GM18505 (cell line): ENCODE data around the gene CCT4.
A peak's percentile ranks its signal among the peaks of the same experiment; 100 is the strongest.
"Not testable (repeated sequence)": the region's sequence is repeated elsewhere in the genome, so short reads cannot be mapped to it uniquely, and the experiment has no call there.

Source experiments
- ATAC-seq: cut with Tn5 transposase; IDR thresholded peaks from one replicate; pipeline ENCODE4 v1.9.1; 2021; ENCODE audit not compliant: unreplicated experiment
- POLR2A ChIP-seq: IDR thresholded peaks from 4 replicates; pipeline ENCODE4 v1.6.1; 2011; ENCODE audit warnings: borderline replicate concordance; ENCODE audit not compliant: insufficient read depth, insufficient read length; ENCODE audit errors: extremely low read depth

The CCT4 gene

GRCh38 chr2:61888267-61889055 lies at the start of gene CCT4:
CCT4 (minus strand) TSS chr2:61888656; CDS start chr2:61888507, 149 bp downstream.
- peak; percentile 95 for TF ChIP-seq POLR2A
- ATAC-seq, result peak; percentile 82

DNA sequence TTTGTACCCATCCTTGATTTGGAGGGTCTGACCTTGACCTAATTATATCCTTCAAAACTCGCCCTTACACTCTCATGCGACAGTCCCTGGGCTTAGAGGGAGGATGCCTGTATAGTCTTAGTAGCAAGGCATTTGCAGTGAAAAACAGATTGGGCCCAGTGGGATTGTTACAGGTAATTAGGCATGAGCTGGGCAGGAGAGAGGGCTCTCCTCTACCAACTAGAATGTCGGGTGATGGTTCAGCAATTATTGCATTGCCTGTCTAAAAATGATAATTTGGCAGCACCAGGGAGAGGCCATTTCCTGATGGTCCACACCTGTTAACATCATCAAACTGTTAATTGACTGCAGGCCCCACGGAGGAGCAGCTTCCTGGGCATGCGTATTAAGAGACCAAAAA lies 49.4 kb upstream of the CCT4 start:
- no peak for ATAC-seq
- no peak for TF ChIP-seq POLR2A

DNA sequence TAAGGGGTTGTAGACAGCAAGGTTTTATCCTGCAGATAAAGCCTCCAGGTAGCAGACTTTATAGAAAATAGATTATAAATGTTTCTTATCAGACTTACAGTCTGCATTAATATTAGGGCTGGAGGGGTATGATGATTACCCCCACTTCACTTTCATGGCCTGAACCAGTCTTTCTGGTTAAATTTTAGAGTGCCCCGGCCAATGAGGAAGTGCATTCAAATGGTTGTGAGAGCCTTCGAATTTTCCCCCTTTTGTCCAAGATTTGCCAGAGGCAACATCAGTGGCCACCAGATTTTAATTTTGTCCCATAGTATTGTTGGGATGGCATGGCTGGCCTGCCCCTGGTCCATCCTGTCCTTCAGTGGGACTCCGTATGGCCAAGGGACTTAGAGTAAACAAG lies 48.6 kb upstream of the CCT4 start:
- TF ChIP-seq POLR2A, result no peak
- no peak for ATAC-seq

- no peak for ATAC-seq
- TF ChIP-seq POLR2A, result no peak
These were observed 40.5 kb upstream of the CCT4 start for GRCh38 chr2:61928826-61929461.

GRCh38 chr2:61926531-61927477 lies 38.3 kb upstream of the CCT4 start:
- TF ChIP-seq POLR2A, result no peak
- no peak for ATAC-seq

DNA sequence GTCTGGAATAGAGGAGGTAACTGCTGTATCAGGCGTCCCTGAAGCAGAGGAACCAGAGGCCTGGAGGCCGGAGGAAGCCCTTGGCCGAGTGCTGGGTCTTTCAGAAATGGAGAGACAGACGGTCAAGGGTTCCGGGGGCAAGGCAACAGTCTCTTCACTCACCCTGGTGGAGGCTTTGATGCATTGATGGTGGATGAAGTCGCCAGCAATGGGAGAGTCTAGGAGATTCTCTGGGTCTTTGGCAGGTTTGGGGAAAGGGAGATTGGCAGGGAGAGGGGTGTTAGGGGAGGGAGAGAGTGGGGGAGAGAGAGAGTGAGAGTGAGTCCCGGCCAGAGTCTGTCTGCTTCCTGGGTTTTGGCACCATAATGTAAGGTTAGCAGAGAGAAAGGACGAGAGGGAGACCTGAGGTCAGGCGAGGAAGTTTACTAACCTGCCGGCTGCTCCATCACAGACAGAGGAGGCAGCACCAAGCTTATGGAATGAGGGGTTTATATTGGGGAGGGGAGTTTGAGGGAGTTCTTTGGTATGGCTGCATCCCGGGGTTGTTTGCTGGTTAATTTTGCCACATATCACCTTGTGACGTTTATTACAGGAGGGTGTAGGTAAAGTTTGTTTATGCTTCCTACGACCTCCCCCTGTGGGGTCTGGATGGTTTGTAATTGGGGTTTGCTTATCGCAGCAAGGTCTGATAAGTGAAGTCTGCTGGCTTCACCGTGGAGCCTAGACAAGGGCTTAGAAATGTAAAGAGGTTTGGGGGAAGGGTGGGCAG lies 36.6 kb upstream of the CCT4 start:
- no peak for TF ChIP-seq POLR2A
- ATAC-seq, result no peak

GRCh38 chr2:61922714-61923113 lies 34.3 kb upstream of the CCT4 start:
- ATAC-seq, result no peak

DNA sequence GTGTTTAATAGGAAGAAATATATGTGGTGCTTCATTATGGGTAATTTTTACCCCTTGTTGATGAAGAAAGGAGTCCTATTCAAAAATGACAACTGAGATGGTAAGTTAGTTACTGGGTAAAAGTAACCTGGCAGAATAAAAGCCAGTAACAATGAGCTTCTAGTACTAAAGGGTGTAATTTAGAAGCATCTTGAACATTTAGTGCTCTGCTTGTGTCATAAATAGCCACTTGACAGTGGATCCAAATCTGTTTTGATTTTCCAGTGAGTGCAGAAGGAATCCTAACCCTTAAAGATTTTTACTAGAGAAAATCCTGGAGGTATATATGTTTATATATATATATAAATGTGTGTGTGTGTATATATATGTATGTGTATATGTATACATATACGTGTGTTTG lies 32.1 kb upstream of the CCT4 start:
- ATAC-seq, result no peak
- TF ChIP-seq POLR2A, result no peak

More at GRCh38 chr2:61922714-61923113, 34.3 kb upstream of the CCT4 start:
- TF ChIP-seq POLR2A, result no peak

- not testable (repeated sequence) for ATAC-seq
These were observed 26.3 kb upstream of the CCT4 start for GRCh38 chr2:61914794-61915193.

DNA sequence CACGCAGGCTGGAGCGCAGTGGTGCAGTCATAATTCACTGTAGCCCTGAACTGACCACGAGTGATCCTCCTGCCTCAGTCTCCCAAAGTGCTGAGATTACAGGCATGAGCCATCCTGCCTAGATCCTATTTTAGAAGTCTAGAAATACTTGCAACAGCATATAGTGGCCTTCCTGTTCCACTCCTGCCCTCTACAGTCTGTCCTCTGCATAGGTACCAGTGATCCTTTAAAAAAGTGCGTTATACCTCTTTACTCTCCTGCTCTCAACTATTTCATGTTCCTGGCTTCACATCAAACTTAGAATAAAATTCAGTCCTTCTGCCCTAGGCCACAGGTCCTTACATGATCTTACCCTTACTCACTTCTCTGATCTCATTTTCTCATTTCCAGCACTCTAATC lies 23.1 kb upstream of the CCT4 start:
- TF ChIP-seq POLR2A, result no peak
- ATAC-seq, result no peak

- TF ChIP-seq POLR2A, result no peak
- no peak for ATAC-seq
These were observed 22.1 kb upstream of the CCT4 start for GRCh38 chr2:61910603-61911002.

- no peak for TF ChIP-seq POLR2A
- no peak for ATAC-seq
These were observed 20.7 kb upstream of the CCT4 start for GRCh38 chr2:61909116-61909515.

- no peak for ATAC-seq
- TF ChIP-seq POLR2A, result no peak
These were observed 17.7 kb upstream of the CCT4 start for GRCh38 chr2:61906186-61906470.

DNA sequence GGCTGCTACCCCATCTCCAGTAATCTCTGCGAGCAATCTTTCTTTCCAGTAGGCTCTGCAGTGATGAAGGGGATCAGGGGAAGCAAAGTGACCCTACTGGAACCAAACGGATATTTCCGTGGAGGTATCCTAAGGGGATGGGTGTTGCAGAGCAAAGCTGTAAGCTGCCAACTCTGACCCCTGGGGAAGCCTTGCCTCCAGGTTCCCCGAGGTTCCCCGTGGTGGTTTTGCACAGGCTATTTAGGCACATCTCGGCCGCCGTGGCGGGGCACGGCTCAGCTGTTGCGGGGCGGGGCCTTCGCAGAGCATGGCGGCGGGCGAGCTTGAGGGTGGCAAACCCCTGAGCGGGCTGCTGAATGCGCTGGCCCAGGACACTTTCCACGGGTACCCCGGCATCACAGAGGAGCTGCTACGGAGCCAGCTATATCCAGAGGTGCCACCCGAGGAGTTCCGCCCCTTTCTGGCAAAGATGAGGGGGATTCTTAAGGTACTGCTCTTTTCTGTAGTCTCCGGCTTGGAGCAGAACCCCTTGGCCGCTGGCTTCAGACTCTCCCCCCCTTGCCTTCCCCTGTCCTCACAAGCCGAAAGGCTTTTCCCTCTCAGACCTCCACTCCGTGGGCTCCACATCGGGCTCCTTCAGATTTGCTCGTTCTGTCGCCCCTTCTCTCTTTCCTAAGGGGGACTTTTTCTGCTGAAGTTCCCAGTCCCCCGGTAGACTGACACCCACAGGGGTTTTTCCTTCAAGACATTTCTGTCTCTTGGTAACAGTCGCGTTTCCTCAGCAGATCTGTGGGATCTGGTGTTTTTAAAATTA lies 17.1 kb upstream of the CCT4 start, which contains the start of gene COMMD1:
Gene COMMD1, plus strand, starts transcription at position 303 of the 814 bp plus-strand sequence. Its CDS starts 5 bp downstream, at position 308.
- TF ChIP-seq POLR2A, result peak; percentile 94
- peak; percentile 98 for ATAC-seq
